CD14-positive monocyte (primary cell): ENCODE results near the gene ZGRF1. TPM values are rescaled to one million over a fixed set of nuclear protein-coding genes. Genes with fewer than 3 reads are reported as not detected.

Experiments
- DNase-seq, 3 donors: peaks; one replicate each; pipeline ENCODE4 v3.0.0-alpha.2; 2011 to 2022
- H2AFZ ChIP-seq: 2 replicates; pipeline ENCODE4 v1.6.0; 2012; ENCODE audit warnings: mild to moderate bottlenecking, low read depth, low read length, inconsistent platforms; ENCODE audit not compliant: insufficient read depth, poor library complexity, severe bottlenecking
- H3K27ac ChIP-seq, 2 donors: 1 replicate in 1 of 2; 2 replicates in 1 of 2; pipeline ENCODE4 v1.5.1; 2012 to 2013; ENCODE audit warnings: low read length in 2 of 2, control low read depth in 1 of 2, inconsistent platforms in 1 of 2, low read depth in 1 of 2, mild to moderate bottlenecking in 1 of 2
- H3K27me3 ChIP-seq, 2 donors: one replicate each; pipeline versions ENCODE4 v1.6.0 to v1.6.1; 2011 to 2013; ENCODE audit warnings: low read length in 2 of 2; ENCODE audit not compliant: control insufficient read depth in 2 of 2, insufficient read depth in 2 of 2
- H3K36me3 ChIP-seq, 2 donors: replicated peaks in 1 of 2; 1 replicate in 1 of 2; 2 replicates in 1 of 2; pipeline versions ENCODE4 v1.5.1 to v1.6.1; 2012 to 2013; ENCODE audit warnings: low read length in 2 of 2, control low read depth in 1 of 2, inconsistent platforms in 1 of 2, mild to moderate bottlenecking in 1 of 2; ENCODE audit not compliant: insufficient read depth in 2 of 2, control insufficient read depth in 1 of 2
- H3K4me1 ChIP-seq, 2 donors: 1 replicate in 1 of 2; 2 replicates in 1 of 2; pipeline versions ENCODE4 v1.5.1 to v1.6.1; 2012 to 2013; ENCODE audit warnings: low read length in 2 of 2, control low read depth in 1 of 2, inconsistent platforms in 1 of 2, mild to moderate bottlenecking in 1 of 2, moderate library complexity in 1 of 2; ENCODE audit not compliant: insufficient read depth in 2 of 2, control insufficient read depth in 1 of 2
- H3K4me2 ChIP-seq: replicated peaks from 2 replicates; pipeline ENCODE3; 2012; ENCODE audit warnings: low read length, moderate library complexity, mild to moderate bottlenecking; ENCODE audit not compliant: poor library complexity, severe bottlenecking; ENCODE audit errors: extremely low read depth
- H3K4me3 ChIP-seq, 3 experiments: fragments of 200-600 bp in 1 of 3; sonication (generic) in 1 of 3; replicated peaks in 1 of 3; 1 replicate in 2 of 3; 2 replicates in 1 of 3; pipeline ENCODE4 v1.5.1; 2011 to 2013; ENCODE audit warnings: low read length in 3 of 3, mild to moderate bottlenecking in 3 of 3, control low read depth in 2 of 3, low read depth in 2 of 3, inconsistent platforms in 1 of 3, moderate library complexity in 1 of 3
- H3K79me2 ChIP-seq: 2 replicates; pipeline ENCODE4 v1.6.0; 2012; ENCODE audit warnings: mild to moderate bottlenecking, control low read depth, inconsistent platforms, low read length, moderate library complexity; ENCODE audit not compliant: insufficient read depth
- H3K9ac ChIP-seq: 2 replicates; pipeline ENCODE4 v1.6.0; 2017; ENCODE audit warnings: low read length, mild to moderate bottlenecking; ENCODE audit not compliant: insufficient read depth, poor library complexity, severe bottlenecking
- H3K9me3 ChIP-seq, 2 donors: replicated peaks in 1 of 2; 1 replicate in 1 of 2; 2 replicates in 1 of 2; pipeline versions ENCODE4 v1.5.1 to v1.6.1; 2012 to 2013; ENCODE audit warnings: low read length in 2 of 2, control low read depth in 1 of 2; ENCODE audit not compliant: control insufficient read depth in 1 of 2, insufficient read depth in 1 of 2
- H4K20me1 ChIP-seq: 2 replicates; pipeline ENCODE4 v1.6.0; 2012; ENCODE audit warnings: mild to moderate bottlenecking, low read length, control low read depth, moderate library complexity; ENCODE audit not compliant: insufficient read depth
- H3K27ac Mint-ChIP-seq, 7 donors: one replicate each; pipeline ENCODE4 v1.8.0; 2020; ENCODE audit warnings: mild to moderate bottlenecking in 7 of 7, mixed read lengths in 7 of 7, moderate library complexity in 6 of 7, inconsistent platforms in 2 of 7
- H3K27me3 Mint-ChIP-seq, 3 donors: one replicate each; pipeline ENCODE4 v1.8.0; 2021 to 2022; ENCODE audit warnings: low read depth in 3 of 3, mild to moderate bottlenecking in 3 of 3, mixed read lengths in 3 of 3, moderate library complexity in 3 of 3, inconsistent platforms in 1 of 3
- H3K36me3 Mint-ChIP-seq, 2 donors: one replicate each; pipeline ENCODE4 v1.8.0; 2020; ENCODE audit warnings: mixed read lengths in 2 of 2, inconsistent platforms in 1 of 2, mild to moderate bottlenecking in 1 of 2
- H3K4me1 Mint-ChIP-seq: one replicate; pipeline ENCODE4 v1.8.0; 2020; ENCODE audit warnings: mild to moderate bottlenecking, mixed read lengths
- H3K4me3 Mint-ChIP-seq, 2 donors: one replicate each; pipeline ENCODE4 v1.8.0; 2020; ENCODE audit warnings: mild to moderate bottlenecking in 2 of 2, mixed read lengths in 2 of 2, moderate library complexity in 1 of 2
- H3K9me3 Mint-ChIP-seq, 7 donors: one replicate each; pipeline ENCODE4 v1.8.0; 2020 to 2022; ENCODE audit warnings: mixed read lengths in 7 of 7, mild to moderate bottlenecking in 6 of 7, moderate library complexity in 6 of 7, inconsistent platforms in 2 of 7
- CTCF ChIP-seq: fragments of 200-600 bp; IDR thresholded peaks from one replicate; pipeline ENCODE4 v1.8.0; 2022; ENCODE audit warnings: antibody characterized with exemption, mild to moderate bottlenecking
- WGBS: methylation state at CpG from one replicate; pipeline ENCODE4 v1.1.5; 2013; ENCODE audit warnings: missing lambda C conversion rate; ENCODE audit not compliant: insufficient coverage; 5-methylcytosine and 5-hydroxymethylcytosine counted together
- intact Hi-C, 2 donors: fragments of 100-400 bp; cut with micrococcal nuclease; formaldehyde crosslinking; loops; one replicate each; pipeline versions ENCODE4 v1.15.0 to v1.15.1; 2023
- polyA plus RNA-seq, 3 donors: library from polyadenylated mRNA; depleted of rRNA in 1 of 3; unstranded in 2 of 3; stranded (reverse) in 1 of 3; fragments of 300-500 nt in 2 of 3; fragments of >200 nt in 1 of 3; fragmentation: Illumina TruSeq in 2 of 3; gene quantifications; 1 replicate in 2 of 3; 2 replicates in 1 of 3; pipeline ENCODE4 v1.2.3, GENCODE V29; 2012 to 2021

Gene ZGRF1
- polyA plus RNA-seq, 3 donors, result 0.81 to 2.9 (median 0.81) TPM

GRCh38 chr4:112673686-112674085 lies 37.0 kb upstream of the ZGRF1 start:
- no peak for DNase-seq
- intact Hi-C loops, result no loop called here
- Mint-ChIP-seq H3K9me3 (no peaks in the 10 kb centered on the region), H3K4me1 (no peaks in the 10 kb centered on the region), H3K36me3 (no peaks in the 10 kb centered on the region), H3K27ac (no peak overlapping the region), H3K27me3 (peaks cover 1 to 2% (median 1%) of the 10 kb centered on the region in 3 donors), H3K4me3 (no peak overlapping the region)
- no peaks in the 10 kb centered on the region for H3K9me3 ChIP-seq
- no peaks in the 10 kb centered on the region for H3K36me3 ChIP-seq
- no peak overlapping the region for H3K4me3 ChIP-seq
- H3K27me3 ChIP-seq, result no peaks in the 10 kb centered on the region
- H3K4me1 ChIP-seq, result no peaks in the 10 kb centered on the region
- H3K4me2 ChIP-seq, result no peak overlapping the region
- no CpG with 5 or more reads among the region's 1 CpG for WGBS
- H2AFZ ChIP-seq, result no peak overlapping the region
- TF ChIP-seq CTCF, result no peak
- H3K79me2 ChIP-seq, result no peaks in the 10 kb centered on the region
- no peaks in the 10 kb centered on the region for H4K20me1 ChIP-seq
- H3K27ac ChIP-seq, result no peak overlapping the region
- H3K9ac ChIP-seq, result no peak overlapping the region

GRCh38 chr4:112673076-112673475 lies 36.4 kb upstream of the ZGRF1 start:
- Histone ChIP-seq H3K4me3 (no peak overlapping the region), H3K27ac (no peak overlapping the region), H3K9ac (no peak overlapping the region), H3K9me3 (no peaks in the 10 kb centered on the region), H3K27me3 (no peaks in the 10 kb centered on the region), H4K20me1 (no peaks in the 10 kb centered on the region), H3K36me3 (no peaks in the 10 kb centered on the region), H3K4me2 (no peak overlapping the region), H3K79me2 (no peaks in the 10 kb centered on the region), H3K4me1 (no peaks in the 10 kb centered on the region), H2AFZ (no peak overlapping the region)
- no peak for DNase-seq
- no peak overlapping the region for H3K27ac Mint-ChIP-seq
- no peaks in the 10 kb centered on the region for H3K36me3 Mint-ChIP-seq
- no peak for TF ChIP-seq CTCF
- no peaks in the 10 kb centered on the region for H3K9me3 Mint-ChIP-seq
- no peaks in the 10 kb centered on the region for H3K4me1 Mint-ChIP-seq
- H3K27me3 Mint-ChIP-seq, result peaks cover 1 to 2% (median 1%) of the 10 kb centered on the region in 3 donors
- H3K4me3 Mint-ChIP-seq, result no peak overlapping the region
- intact Hi-C loops, result no loop called here
